ENCODE measurements around the gene THSD4.

The THSD4 gene

DNA sequence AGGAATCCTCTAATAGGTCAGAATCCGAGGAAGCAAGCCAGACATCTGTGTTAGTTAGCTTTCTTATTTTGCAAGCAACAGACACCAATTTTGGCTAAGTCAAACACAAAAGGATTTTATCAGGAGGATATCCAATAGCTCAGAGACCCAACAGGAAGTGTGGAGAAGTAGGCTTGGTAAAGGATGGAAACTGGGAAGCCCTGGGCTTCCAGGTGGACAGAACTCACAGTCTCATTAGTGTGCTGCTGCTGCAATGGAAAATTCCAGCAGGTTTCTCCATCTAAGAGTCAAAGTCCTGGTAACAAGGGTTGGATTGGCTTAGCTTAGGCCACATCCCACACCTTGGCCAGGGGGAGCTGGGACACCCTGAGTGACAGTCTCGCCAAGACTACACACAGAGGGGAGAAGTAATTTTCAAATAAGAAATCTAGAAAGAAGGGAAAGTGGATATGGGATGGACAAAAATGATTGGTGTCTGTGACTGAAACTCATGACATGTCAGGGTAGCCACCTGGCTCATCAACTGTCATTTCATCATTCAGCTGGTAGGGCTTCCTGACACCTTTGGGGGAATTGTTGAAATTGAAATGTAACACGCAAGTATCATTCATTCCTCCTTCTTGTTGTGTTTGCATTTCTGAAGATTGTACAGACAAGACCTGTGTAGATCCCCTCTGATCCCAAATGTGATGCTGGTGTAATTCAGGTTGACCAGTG lies 158.6 kb downstream of the THSD4 start:
- DNase-seq = no peak

DNA sequence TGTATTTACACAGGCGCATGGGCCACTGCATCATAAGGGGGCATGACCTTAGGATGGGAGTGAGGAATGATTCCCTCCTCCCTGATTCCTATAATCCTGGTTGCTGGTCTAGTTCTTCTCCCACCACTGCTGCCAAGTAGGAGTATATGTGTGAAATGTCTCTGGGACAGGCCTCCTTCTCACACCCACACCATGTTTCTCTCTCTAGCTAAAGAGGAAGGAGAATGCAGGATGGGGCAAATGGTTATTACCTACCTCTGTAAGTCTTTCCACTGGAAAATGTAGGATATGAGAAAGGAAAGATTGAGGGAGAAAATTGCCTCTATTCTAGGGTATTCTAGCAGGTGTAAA lies 159.2 kb downstream of the THSD4 start:
- DNase-seq = no peak

DNA sequence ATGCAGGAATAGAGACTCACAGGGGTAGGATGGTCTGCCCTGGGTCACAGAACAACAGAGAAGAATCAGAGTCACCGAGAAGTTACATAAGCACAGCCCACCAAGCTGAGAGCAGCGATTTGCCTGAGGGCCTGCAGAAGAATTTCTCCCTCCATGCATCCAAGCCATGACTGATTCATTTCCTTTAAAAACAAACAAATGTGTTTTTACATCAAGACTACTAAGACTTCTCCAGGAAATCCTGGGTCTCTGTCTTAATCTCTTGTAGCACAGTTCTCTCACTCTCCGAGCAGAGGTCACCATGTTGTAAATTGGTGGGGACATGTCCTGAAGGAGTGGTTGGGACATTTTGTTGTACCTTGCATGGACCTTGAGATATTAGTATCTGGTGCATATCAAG lies 159.8 kb downstream of the THSD4 start:
- DNase-seq = no peak

DNA sequence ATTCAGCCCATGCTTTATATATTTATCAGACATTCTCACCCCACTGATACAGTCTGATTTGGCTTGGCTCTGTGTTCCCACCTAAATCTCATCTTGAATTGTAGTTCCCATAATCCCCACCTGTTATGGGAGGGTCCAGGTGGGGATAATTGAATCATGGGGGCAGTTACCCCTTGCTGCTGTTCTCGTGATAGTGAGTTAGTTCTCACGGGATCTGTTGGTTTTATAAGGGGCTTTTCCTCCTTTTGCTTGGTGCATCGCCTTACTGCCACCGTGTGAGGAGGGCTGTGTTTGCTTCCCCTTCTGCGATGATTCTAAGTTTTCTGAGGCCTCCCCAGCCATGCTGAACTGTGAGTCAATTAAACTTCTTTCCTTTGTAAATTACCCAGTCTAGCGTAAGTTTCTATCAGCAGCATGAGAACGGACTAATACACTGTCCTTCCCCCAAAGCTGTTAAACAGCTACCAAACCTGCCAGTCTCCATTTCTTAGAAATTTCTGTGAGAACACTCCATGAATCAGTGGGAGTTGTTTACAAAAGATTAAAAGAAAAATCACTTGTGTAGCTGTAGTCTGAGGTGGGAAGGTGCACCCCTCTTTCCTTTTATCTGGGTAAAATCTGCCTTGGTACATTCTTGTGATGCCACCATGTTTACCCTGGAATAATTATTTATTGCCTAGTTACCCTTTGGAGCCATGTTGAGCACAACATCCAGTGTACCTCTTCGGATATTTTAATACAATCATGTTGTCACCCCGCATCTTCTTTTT lies 160.5 kb downstream of the THSD4 start:
- DNase-seq = no peak

DNA sequence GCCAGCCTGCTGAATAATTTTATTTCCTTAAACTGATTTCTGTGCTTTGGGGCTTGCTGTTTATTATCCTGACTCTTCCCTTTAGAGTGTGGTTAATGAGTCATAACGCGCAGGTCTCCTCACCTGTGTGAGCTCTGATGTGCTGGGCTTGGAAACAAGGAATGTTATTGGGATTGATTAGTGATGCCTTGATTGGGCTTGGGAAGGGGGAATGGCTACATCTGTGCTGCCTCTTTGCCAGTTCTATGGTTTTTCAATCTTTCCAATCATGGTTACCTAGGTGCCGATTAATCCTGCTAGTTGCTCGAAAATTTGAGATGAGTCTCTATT lies 161.0 kb downstream of the THSD4 start:
- no peak for DNase-seq

DNA sequence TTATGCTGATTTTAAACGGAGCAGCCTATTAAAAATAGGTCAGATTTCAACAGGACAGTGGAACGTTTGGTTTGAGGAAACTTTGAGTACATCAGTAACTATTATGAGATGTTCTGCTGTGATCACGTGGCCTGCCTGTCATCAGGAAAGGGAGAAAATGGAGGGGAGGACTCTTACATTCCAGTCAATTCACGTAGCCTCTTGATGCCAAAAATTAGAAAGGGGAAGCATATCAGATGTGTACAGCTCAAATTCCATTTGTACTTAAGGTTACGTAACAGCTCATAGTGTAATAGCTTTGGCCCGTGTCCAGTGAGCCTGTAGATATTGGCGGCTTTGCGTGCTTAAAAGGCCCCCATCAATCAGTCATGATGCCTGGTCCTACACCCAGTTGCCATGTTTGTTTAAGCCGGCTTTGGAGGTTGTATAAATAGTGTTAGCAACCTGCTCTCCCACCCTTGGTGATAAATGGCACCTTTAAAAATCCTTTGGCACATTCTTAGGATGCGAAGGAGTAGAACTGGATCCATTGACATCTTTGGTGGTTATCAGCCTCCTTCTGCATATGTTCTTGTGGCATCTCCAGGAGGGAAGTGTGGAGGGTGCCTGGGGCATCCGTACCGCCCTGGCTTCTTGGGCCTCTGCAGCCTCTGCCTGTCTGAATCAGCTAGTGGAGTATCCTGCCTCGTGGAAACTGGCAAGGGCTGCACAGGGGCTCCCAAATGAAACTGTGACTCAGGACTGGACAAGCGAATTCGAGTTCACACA lies 163.9 kb downstream of the THSD4 start:
- no peak for DNase-seq

DNA sequence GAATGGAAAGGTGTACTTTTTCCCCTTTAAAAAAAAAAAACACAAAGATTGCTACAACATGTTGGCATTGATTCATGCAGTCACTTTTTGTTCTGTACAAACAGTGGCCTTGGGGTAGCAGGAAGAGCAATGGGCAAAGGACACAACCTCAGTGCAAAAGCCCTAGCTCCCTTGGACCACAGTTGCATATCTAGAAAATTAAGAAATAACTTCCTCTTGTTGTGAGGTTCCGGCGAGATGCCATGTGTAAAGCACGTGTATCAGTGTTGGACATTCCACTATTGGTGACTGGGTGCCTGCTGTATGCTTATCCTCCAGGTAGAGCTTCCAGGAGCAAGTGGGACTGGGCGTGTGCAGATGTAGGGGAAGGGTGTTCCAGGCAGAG lies 164.5 kb downstream of the THSD4 start:
- no peak for DNase-seq

DNA sequence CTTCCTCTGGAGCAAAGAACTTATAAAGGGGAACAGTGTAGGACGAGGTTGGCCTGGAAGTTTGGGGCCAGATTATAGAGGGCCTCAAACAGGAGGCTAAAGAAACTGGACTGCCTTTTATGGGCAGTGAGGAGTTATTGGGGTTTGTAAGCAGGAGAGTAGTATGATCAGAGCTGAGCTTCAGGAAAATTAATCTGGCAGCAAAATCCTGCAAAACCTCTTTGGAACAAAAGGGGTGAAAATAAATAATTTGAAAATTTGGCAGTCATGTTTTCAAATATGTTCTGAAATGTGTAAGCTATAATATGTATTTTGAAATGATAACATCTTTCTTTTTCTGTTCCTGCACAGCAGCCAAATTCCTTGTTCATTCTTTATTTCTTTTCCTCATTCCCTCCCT lies 164.9 kb downstream of the THSD4 start:
- DNase-seq = no peak

DNA sequence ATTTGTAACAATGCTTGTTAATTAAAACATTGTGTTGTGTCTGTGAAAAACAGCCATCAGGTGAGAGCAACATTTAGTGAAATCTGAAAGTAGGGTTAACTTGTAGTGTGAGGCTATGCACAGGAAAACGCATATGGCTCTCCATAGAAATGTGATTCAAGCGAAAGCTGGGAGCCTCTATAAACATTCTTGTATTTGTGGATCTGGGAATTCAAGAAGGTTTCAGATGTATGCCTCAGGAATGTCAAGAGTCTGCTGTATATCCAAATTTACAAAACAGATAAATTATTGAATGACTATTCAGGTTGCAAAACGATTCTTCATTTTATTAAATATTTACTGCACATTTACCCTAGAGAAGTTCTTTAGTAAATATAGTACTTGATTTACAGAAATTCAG lies 166.0 kb downstream of the THSD4 start:
- DNase-seq = no peak

DNA sequence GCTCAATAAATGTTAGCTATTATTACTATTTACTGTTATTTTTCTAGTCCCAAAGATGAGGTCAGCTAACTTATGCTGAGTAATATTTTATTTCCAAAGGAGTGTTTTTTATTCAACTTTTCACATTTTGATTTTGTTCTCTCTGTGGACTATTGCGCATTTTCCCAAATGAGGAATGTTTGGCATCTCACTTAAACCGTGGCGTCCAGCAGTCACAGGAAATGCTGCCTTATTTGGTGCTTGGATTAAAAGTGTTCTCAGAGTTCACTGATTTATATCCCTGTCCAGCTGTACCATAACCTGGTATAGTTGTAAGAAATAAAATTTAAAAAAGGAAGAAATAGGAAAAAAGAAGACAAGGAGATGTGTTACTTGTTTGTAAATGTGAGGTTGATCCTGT lies 166.8 kb downstream of the THSD4 start:
- DNase-seq = no peak

DNA sequence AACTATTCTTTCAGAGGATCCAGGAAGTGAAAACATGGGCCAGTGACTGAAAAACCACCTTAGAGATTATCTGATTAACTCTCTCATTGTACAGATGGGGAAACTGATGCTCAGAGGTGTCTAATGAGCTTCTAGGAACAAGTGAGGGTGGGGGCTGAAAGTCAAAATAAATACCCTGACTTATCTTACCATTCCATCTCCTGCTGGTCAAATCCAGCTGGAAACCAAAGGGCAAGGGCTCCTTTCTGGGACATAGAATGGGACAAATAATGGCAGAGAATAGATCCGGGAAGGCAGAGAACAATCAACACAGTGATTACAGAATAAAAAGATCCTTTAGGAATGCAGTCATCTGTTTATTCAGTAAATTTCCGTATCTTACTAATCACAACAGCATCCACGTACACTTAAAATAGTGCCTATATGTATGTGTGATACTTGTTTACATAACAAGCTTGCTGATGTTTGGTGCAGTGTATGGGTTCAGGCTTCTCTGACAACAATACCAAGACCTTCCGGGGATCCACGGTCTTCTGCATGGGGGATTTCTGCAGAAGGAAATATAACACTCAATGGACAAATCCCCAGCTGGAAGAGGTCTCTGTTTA lies 173.2 kb downstream of the THSD4 start:
- no peak for DNase-seq

DNA sequence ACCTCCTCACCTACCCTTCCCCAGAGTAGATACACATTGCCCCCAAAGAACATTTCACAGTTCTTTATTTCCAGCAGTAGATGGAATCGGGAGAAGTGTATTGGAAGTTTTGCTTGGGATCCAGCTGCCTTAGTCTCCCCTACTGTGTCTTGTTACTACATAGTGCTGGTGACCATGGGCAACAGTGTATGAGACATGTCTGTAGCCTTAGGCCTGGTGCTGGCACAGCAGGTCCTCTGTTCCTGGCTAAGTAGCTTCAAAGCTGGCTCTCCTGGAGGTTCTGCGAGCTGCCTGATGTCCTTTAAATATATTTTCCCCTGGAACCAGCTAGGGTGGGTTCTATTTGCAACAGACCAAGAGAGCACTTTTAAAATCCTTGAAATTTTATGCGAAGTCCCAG lies 174.7 kb downstream of the THSD4 start:
- DNase-seq = no peak

DNA sequence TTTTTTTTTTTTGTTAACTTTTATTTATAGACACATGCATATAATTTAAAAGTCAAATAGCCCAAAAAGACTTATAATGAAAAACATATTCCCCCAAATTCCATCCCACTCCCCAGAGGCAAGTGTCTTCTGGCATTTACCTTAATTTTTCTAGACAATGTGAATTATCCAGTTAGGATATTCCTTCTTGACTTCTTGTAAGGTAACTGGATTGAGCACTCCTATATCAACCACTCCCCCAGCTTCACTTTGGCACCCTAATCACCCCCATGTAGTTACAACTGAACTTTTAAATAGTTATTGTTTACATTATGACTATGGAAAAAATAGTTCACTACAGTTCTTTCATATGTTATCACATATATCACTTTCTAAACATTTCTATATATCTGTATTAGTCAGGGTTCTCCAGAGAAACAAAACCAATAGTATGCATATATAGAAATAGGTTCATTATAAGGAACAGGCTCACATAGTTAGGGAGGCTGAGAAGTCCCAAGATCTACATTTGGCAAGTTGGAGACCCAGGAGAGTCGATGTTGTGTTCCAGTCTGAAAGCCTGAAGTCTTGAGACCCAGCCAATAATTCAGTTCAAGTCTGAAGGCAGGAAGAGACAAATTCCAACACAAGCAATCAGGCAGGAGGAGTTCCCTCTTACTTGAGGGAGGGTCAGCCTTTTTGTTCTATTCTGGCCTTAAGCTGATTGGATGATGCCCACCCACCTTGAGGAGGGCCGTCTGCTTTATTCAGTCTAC lies 175.8 kb downstream of the THSD4 start:
- DNase-seq = no peak

DNA sequence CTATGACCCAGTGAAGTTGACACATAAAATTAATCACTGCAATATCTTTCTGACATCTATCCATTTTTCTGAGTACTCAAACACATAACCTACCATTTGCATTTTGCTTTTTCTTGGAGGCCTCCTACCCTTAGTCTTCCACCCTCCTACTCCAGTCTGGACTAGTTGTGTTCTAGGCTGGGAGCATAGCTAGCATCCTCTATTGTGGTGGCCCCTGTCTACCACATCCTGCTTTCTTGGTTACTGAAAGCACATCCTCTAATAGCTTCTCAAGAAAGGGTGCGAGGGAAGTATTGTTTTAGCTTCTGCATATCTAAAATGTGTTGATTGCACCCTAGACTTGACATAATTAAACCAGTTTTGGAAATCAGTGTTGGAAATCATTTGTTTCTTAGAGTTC lies 176.5 kb downstream of the THSD4 start:
- no peak for DNase-seq

DNA sequence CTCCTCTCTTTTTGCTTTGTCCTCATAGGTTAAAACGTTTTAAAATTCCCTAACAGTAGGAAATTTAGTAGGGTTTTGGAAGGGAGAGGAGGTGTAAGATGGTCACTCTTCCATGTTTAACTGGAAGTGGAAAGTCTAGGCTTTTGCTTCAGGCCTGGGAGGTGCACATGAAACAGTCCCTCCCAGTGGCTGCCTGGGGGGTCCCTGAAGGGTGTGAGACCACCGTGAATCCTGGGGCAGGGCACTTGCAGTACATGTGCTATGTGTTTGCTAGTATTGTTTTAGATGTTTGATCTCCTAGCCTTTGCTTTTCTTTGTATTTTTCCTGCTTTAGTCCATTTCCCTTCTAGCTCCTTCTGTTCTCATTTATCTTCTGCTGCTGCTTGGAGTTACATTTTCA lies 178.5 kb downstream of the THSD4 start:
- no peak for DNase-seq

DNA sequence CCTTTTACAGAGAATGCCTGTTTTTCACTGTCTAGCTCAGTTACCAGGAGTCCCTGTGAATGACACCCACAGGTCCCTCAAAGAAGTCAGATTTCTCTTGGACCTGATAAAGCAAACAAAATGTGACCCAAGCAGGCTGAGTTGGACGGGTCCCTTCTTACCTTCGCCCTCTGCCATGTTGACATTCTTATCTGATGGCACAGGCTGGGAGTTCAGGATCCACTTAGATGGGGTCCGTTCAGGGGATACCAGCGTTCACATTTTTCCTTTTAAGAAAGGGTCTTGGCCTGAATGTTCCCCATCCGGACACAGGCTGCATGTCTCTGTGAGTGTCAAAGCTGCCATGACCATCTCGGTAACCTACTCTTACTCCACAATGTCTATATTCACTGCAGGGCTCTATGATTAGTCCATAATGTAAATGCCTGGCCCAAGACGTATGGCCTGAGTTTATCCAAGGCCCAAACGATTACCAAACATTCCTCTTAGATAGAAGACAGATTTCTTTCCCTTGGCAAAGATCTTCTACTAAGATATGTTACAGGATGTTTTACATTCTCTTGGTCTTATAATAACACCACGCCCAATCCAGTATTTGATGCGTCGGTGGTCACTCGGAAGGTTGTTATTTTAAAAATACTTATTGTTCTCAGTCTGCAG lies 179.1 kb downstream of the THSD4 start:
- no peak for DNase-seq

DNA sequence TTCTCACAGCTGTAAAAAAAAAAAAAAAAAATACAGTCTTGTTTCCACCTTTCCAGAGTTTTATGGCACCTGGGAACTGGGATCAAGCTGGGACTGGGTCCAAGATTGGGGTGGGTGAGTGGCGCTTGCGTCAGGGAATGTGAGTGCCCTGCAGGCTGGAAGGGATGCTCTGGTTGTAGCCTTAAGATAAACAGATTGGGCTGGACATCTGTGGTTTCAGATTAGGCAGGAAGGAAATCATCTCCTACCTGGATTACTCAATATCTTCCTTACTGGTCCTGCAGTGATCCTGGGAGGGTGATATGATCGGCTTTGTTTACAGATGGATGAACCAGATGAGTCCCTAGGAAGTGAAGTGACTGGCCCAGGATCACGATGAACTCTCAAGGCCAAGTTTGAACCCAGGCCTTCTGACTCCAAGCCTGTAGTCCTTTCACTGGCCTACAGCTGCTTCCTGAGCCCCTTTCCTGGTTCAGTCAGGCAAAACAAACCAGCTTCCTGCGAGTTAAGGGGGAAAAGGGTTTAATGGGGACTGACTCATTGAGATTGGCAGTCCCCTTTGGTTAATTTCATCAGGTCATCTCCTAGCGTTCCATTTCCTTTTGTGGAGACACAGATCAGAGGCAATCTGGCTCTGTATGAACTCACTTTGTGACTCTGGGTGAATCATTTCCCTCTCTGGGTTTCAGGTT lies 179.8 kb downstream of the THSD4 start:
- DNase-seq = no peak

DNA sequence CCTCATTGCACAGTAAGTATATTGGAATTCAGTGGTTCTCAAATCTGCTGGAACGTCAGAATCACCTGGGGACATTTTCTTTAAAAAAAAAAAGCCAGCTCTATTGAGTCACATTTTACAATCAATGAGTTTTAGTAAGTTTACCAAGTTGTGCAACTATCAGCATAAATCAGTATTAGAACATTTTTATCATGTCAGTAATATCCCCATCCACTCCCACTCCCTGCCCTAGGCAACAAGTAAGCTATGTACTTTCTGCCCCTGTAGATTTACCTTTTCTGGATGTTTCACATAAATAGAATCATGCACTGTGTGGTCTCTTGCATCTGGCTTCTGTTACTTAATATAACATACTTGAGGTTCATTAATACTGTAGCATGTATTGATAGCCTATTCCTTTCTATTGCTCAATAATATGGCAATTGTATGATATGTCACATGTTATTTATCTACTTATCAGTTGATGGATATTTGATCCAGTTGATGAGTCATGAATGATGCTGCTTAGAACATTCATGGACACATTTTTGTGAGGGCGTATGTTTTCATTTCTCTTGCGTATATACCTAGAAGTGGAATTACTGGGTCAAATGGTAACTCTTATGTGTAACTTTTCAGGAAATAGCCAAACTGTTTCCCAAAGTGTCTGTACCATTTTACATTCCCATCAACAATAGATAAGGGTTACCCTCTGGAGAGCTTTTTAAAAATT lies 180.5 kb downstream of the THSD4 start:
- DNase-seq = no peak

DNA sequence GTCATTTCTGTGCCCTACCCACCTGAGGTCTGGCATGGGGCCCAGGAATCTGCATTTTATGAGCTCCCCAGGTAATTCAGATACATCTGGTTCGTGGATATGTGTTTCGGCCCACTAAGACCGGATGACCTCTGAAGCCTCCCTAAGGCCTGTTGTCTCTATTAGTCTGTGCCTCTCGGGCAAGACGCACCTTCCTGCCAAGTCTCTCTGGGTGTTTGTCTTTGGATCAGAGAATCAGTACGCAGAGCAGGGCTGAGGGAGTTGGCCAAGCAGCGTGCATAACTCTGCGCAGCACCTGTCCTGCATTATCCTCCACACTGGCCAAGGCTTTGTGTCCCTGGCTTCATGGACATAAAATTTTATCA lies 181.0 kb downstream of the THSD4 start:
- no peak for DNase-seq

DNA sequence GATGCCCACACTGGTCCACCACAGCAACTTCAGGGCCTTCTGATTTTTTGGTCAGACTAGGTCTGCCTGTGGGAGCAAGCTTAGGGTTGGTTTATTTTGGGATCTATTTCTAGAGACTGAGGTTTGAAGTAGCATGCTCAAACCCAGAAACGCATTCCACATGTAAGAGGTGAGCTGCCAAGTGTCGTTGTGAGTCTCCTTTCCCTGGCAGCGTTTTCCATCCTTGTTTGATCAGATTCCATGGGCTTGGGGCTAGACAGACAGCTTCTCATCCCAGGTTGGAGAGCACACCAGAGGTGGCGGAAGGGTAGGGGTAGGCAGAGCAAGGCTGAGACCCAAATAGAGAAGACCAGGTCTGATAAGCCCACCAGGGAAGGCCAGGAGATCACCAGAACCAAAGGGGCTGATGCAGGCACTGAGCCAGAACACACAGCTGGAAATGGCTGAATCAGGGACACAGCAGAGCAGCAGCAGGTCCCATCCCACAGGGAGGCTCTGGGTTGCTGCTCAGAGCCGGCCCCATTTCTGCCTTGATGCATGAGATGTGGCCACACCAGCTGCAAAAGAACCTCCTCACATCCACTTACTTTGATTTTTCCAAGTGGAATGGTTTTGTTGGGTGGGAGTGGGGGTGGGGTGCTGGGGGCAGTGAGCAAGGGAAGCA lies 186.8 kb downstream of the THSD4 start:
- DNase-seq = no peak

Measured in bone marrow (tissue), 2 donors.